Stimulated activated CD8-positive, alpha-beta memory T cell treated with anti-CD3 and anti-CD28 coated beads, Interleukin-4, amount 100 ng/mL, for 1 hour (primary cell): Measurements from ENCODE around the gene EEF1A1.
"Not testable (repeated sequence)": the region's sequence is repeated elsewhere in the genome, so short reads cannot be mapped to it uniquely, and the experiment has no call there.

ENCODE experiments used
- DNase-seq, 2 donors: peaks; one replicate each; pipeline ENCODE4 v3.0.0-alpha.2; 2020; ENCODE audit warnings: low read depth in 2 of 2, low spot score in 1 of 2

The EEF1A1 gene

DNA sequence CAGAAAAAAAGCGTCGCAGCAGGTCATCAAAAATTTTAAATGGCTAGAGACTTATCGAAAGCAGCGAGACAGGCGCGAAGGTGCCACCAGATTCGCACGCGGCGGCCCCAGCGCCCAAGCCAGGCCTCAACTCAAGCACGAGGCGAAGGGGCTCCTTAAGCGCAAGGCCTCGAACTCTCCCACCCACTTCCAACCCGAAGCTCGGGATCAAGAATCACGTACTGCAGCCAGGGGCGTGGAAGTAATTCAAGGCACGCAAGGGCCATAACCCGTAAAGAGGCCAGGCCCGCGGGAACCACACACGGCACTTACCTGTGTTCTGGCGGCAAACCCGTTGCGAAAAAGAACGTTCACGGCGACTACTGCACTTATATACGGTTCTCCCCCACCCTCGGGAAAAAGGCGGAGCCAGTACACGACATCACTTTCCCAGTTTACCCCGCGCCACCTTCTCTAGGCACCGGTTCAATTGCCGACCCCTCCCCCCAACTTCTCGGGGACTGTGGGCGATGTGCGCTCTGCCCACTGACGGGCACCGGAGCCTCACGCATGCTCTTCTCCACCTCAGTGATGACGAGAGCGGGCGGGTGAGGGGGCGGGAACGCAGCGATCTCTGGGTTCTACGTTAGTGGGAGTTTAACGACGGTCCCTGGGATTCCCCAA is at the start of gene EEF1A1:
TSS of gene EEF1A1 (minus strand) at position 345 of the 663 bp plus-strand sequence. CDS start 1,006 bp downstream, outside the sequence.
- DNase-seq, result peak; percentile 99

- no peak for DNase-seq
Observed at GRCh38 chr6:73569121-73569520, 48.3 kb upstream of the EEF1A1 start.

DNA sequence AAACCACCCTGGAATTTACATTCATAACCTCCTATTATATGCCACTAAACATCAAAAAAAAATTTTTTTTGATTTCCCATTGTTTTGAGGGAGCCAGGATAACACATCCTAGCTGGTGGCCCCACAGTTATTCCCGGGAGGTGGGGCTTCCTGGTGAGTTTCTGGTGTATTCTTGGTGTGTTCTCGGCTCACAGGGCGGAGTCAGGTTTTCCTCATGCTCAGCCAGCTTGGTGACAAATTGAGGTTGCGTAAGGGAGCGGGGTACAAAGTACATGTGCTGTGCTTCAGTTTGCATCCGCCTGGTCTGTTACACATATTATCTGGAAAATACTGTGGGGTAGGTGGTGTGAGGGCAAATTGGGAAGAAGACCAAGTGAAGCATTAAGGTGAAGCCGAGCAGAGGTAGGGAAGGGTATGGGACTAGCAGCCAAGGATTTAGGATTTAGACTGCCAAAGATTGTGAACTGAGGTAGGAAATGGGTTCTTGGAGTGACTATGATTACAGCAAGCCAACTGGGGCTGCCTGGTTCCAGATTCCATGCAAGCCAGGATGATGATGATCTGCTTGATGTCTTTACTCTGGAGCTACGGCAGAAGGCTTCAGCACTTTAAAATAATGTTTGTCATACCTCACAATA is 46.2 kb upstream of the EEF1A1 start:
- no peak for DNase-seq

GRCh38 chr6:73566486-73566871 is 45.6 kb upstream of the EEF1A1 start:
- not testable (repeated sequence) for DNase-seq

GRCh38 chr6:73565767-73566485 is 45.1 kb upstream of the EEF1A1 start:
- DNase-seq, result no peak

DNA sequence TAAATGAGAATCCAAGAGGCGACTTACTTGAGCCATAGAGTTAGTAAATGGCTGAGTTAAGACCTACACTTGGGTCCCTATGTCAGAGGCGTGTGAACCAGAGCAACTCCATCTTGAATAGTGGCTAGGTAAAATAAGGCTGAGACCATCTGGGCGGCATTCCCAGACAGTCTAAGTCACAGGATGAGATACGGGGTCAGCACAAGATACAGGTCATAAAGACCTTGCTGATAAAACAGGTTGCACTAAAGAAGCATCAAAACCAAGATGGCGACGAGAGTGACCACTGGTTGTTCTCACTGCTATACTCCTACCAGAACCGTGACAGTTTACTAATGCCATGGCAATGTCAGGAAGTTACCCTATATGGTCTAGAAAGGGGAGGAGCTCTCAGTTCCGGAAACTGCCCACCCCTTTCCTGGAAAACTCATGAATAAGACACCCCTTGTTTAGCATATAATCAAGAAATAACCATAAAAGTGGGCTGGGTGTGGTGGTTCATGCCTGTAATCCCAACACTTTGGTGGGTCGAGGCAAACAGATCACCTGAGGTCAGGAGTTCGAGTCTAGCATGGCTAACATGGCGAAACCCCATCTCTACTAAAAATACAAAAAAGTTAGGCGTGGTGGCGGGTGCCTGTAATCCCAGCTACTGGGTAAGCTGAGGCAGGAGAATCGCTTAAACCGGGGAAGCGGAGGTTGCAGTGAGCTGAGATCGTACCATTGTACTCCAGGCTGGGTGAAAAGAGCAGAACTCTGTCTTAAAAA is 43.9 kb upstream of the EEF1A1 start:
- DNase-seq, result no peak

GRCh38 chr6:73562558-73562957 is 41.7 kb upstream of the EEF1A1 start:
- no peak for DNase-seq

- no peak for DNase-seq
Observed at GRCh38 chr6:73560853-73561407, 40.1 kb upstream of the EEF1A1 start.

GRCh38 chr6:73560182-73560732 is 39.4 kb upstream of the EEF1A1 start:
- no peak for DNase-seq

DNA sequence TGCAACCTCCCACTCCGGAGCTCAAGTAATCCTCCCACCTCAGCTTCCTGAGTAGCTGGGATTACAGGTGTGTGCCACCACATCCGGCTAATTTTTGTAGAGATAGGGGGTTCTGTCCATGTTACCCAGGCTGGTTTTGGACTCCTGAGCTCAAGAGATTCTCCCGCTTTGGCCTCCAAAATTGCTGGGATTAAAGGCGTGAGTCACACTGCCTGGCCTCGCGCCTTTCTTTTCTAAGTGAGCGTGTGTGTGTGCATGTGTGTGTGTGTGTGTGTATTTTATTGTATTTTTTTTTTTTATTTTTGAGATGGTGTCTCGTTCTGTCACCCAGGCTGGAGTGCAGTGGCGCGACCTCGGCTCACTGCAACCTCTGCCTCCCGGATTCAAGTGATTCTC is 38.6 kb upstream of the EEF1A1 start:
- not testable (repeated sequence) for DNase-seq

DNA sequence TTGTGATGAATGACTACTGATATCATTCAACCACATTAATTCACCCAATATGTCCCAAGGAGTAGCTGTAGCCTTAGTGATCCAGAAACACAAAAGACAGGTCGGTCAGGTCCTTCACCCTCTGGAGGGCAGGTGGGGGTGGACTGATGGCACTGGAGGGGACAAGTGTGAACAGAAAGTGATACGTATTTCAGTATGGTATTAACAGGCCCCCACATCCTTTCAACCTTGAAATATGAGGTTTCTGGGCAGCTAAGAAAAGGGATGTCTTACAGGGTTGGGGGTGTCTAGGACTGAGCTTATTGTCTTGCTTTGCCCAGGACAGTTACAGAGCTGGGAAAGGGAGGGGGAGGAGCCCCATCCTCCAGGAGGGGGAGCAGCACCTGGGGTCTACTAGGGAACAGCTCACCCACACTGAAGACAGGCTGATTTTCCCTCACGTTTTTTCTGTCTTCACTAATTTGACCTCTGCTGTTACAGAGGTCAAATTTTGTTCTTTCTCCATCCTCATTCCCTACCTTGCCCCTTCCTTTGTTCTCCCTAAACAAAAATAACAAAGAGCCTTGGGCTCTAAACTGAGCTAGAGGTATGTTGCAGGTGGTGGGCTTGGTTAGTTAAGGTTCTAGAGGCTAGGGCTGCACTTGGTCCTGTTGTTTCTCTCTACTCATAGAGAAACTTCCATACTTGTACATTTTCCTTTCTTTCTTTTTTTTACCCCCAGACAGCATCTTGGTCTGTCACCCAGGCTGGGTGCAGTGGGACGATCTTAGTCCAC is 38.0 kb upstream of the EEF1A1 start:
- no peak for DNase-seq

DNA sequence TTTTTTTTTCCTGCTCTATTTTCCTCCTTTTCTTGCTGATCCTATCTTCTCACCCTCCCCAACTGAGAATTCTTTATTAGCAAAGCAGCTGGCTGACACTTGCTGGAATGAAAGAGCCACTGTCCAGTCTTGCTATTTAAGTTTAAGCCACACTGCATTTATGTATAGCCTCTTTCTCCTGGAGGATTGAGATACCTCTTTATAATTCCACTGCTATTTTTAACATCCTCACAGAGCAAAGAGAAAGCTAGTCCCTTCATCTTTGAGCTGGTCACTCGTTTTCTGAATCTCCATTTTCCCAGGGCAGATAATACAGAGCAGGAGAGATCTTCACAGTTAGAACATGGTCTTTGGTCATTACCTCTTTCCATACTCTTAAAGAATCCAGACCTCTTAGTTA is 36.0 kb upstream of the EEF1A1 start:
- DNase-seq, result no peak

GRCh38 chr6:73555380-73555949 is 34.6 kb upstream of the EEF1A1 start:
- DNase-seq, result not testable (repeated sequence)

DNA sequence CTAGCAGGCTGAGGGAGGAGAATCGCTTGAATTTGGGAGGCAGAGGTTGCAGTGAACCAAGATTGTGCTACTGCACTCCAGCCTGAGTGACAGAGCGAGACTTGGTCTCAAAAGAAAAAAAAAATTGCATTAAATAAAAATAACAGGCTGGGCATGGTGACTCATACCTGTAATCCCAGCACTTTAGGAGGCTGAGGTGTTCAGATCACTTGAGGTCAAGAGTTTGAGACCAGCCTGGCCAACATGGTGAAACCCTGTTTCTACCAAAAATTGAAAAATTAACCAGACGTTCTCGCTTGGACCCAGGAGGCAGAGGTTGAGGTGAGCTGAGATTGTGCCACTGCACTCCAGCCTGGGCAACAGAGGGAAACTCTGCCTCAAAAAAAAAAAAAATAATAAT is 30.3 kb upstream of the EEF1A1 start:
- not testable (repeated sequence) for DNase-seq

GRCh38 chr6:73548458-73549446 is 27.9 kb upstream of the EEF1A1 start:
- DNase-seq, result no peak

DNA sequence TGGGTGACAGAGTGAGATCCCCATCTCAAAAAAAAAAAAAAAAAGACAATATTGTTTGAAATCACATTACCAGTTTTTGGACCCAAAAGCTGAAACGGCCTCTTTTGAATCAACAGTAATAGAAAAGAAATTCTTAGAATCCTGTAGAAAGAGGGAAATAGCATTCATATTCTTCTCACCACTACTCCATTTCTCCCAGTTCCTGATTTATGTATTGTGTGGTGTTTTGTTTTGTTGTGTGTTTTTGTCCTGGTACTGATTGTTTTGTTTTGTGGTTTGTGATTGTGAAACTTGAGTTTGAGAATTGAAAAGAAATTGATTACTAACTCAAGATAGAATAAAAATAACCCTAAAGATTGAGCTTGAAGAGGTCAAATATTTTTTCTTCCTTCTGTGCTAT is 26.2 kb upstream of the EEF1A1 start:
- DNase-seq, result no peak

DNA sequence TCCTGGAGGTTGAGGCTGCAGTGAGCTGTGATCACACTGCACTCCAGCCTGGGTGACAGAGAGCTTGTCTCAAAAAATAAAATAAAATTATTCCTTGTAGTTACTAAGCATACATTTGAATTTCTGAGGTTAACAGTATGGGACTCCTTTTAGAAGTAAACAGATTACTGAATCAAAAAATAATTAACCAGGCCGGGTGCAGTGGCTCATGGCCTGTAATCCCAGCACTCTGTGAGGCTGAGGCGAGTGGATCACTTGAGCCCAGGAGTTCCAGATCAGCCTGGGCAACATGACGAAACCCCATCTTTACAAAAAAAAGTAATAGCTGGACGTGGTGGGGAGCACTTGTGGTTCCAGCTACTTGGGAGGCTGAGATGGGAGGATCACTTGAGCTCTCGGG is 22.1 kb upstream of the EEF1A1 start:
- no peak for DNase-seq

DNA sequence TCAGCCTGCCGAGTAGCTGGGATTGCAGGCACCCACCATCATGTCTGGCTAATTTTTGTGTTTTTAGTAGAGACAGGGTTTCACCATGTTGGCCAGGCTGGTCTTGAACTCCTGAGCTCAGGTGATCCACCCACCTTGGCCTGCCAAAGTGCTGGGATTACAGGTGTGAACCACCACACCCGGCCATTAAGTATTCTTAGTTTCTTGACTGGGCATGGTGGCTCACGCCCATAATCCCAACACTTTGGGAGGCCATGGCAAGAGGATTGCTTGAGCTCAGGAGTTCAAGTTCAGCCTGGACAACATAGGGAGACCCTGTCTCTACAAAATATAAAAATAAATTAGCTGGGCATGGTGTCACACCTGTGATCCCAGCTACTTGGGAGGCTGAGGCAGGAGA is 21.6 kb upstream of the EEF1A1 start:
- not testable (repeated sequence) for DNase-seq
